ENCODE data around the gene LYPLAL1.
"Not testable (repeated sequence)": the region's sequence is repeated elsewhere in the genome, so short reads cannot be mapped to it uniquely, and the experiment has no call there.

Gene LYPLAL1

DNA sequence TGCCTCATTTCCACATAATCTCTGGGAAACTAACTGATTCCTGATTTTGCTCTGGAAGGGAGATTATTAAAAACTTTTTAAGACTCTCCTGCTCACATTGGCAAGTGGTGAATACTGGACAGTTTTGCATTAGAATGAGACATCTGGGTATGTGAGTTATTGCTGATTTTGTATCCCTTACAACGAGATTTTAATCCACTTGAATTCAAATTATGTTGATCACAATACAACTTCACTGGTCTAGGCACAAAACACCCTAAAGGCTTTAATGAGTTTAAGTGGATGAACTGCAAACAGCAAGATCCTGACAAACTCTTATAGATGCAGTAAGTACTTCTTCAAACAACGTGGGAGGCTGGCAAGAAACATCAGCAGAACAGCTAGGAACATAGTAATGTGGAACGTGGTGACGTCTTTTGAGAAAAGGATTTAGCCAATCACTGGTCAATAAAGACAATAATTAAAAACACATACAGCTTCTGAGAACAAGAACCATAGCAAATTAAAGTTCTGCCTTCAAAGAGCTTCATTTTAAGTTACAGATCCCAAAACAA is 10.2 kb upstream of the LYPLAL1 start:
- DNase-seq (ENCODE audit: low read depth) = no peak

- no peak for DNase-seq (ENCODE audit: low read depth)
Observed at GRCh38 chr1:219171192-219171935, 2.3 kb upstream of the LYPLAL1 start.

GRCh38 chr1:219172821-219173220 is 857 bp upstream of the LYPLAL1 start:
- DNase-seq (ENCODE audit: low read depth) = no peak

DNA sequence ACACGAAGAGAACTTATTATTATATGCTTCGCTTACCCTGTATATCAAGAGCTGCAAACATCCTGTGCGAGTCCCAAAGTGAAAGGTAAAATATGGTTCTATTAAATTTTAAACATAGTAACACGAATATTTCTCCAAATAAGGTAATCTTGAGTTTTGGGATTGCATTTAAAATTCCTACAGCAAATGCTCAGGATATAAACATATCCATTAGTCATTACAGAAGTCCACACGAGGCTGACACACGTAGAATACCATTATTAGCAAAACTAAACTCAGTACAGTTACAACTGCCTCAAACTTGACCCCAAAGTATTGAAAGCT is 282 bp upstream of the LYPLAL1 start:
- no peak for DNase-seq (ENCODE audit: low read depth)

DNA sequence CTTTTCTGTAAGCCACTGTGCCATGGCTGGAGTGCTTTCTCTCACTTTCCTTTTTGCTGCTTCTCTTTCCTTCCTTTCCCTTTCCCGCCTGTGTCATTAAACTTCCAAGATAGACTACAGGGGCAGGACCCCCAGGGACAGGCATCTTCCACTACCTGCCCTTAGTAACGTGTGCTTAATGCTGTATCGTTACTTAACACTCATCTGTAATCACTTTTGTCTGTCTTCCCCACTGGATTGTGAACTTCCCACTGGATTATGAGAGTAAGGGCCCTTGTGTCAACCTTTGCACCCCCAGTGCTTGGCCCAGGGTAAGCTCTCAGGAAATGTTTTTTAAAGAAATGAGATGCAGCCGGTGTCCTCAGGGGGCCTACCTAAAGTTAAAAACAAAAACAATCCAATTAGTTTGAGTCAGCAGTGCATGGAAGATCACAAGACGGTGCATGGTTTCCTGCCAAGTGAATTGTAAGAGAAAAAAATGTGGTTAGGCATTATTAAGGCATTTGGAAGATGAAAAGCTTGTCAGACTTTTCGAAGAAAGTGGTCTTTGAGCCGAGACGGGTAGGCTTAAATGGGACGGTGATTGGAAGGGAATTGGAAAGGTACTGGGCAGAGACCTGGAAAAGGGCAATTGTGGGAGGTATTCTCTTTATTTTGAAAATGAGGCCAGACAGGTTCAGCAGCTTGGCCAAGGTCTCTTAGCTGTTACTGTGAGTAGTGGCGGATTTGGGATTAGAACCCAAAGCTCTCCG is 958 bp downstream of the LYPLAL1 start:
- no peak for DNase-seq (ENCODE audit: low read depth)

- DNase-seq (ENCODE audit: low read depth) = no peak
Observed at GRCh38 chr1:219175212-219175564, 1.5 kb downstream of the LYPLAL1 start.

GRCh38 chr1:219176168-219176567 is 2.5 kb downstream of the LYPLAL1 start:
- no peak for DNase-seq (ENCODE audit: low read depth)

- DNase-seq (ENCODE audit: low read depth) = no peak
Observed at GRCh38 chr1:219177363-219177762, 3.7 kb downstream of the LYPLAL1 start.

GRCh38 chr1:219177940-219178339 is 4.3 kb downstream of the LYPLAL1 start:
- DNase-seq (ENCODE audit: low read depth) = no peak

GRCh38 chr1:219179293-219179692 is 5.6 kb downstream of the LYPLAL1 start:
- no peak for DNase-seq (ENCODE audit: low read depth)

GRCh38 chr1:219184337-219184736 is 10.7 kb downstream of the LYPLAL1 start:
- DNase-seq (ENCODE audit: low read depth) = no peak

DNA sequence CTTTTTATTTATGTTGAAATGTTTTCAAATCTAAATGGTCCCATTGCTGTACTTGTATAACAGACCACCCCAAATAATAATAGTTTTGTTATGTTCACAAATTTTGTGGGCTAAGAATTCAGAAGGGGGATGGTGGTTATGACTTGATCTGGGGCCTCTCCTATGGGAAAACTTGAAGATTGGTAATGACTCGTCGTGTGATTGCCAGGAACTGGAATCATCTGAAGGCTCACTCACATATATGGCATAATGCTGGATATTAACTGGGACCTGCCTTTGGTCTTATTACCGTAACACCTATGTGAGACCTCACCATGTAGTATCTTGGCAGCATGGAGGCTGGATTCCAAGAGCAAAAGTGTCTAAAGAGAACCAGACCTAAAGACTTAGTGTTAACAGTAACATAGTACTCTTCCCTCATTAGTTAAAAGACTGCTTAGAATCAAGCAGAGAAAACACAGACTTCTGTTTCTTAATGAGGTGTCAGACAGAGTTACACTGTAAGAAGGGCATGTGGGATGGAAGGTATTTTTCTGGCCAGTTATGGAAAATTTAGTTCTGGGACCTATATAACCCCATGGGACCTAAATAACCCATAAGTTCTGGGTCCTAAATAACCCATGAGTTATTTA is 11.9 kb downstream of the LYPLAL1 start:
- DNase-seq (ENCODE audit: low read depth) = no peak

DNA sequence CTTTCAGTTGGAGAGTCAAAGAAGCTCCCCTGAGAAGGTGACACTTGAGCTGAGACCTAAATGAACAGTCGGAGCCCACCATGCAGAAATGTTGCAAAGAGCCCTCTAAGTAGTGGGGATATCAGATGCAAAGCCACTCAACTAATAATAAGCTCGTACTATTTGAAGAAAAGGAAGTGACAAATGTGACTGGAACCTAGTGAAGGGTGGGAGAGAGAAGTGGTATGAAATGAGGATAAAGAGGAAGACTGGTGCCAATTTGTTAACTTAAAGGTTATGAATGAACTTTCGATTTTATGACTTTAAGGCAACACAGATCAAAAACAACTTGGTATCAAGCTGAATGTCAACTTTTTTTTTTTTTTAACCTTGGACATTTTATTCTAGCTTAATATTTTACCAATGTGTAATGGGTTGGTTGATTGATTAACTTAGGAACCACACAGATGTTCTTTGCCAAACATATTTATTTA is 14.7 kb downstream of the LYPLAL1 start:
- no peak for DNase-seq (ENCODE audit: low read depth)

DNA sequence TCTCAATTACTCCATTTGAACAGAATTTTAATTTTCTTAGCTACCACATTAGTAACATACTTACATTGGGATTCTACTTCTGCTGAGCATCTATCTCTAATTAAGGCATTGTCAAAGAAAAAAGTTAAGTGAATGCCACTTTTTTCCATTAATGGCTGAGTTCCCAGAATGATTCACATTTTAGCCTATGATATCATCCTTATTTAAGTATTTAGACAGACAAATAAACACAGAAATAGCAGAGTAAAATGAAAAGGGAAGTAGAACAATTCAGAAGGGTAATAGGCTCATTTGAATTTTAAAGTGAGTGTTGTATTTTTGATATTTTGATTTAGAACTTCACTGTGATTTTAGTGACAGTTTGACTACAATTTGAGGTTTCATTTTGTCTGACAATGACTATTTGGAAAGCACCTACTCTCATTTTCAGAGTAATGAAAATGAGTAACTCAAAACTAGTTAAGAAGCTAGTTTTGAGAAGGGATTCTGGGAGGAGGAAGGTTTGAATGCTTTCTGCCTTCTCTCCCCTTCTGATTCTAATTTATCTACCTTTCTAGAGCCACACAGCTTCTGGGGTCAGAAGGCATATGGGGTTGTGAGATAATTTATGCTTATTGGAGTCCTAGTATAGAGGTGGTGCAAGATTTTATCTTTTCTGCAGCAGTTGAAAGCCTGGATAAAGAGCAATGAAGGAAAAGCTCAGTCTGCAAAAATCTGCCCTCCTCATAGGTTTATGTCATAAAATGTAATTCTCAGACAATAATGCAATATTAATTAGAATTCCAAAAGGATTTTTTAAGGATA is 15.5 kb downstream of the LYPLAL1 start:
- no peak for DNase-seq (ENCODE audit: low read depth)

DNA sequence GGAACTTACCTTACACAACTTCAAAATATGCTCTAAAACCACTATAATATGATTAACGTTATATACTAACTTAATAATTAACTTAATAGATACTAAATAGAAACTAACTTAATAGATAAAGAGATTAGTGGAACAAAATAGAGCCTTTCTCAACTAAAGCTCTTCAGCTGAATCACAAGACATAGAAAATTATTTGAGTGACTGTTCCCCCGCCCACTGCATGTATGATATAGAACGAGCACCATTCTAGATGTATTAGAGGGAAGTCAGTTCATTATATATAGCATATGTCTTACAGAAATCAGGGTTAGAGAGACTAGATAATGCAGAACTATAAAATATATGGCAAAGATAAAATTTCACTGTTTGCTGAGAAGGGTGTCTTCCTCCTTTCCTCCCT is 16.3 kb downstream of the LYPLAL1 start:
- DNase-seq (ENCODE audit: low read depth) = no peak

GRCh38 chr1:219190605-219191004 is 16.9 kb downstream of the LYPLAL1 start:
- no peak for DNase-seq (ENCODE audit: low read depth)

DNA sequence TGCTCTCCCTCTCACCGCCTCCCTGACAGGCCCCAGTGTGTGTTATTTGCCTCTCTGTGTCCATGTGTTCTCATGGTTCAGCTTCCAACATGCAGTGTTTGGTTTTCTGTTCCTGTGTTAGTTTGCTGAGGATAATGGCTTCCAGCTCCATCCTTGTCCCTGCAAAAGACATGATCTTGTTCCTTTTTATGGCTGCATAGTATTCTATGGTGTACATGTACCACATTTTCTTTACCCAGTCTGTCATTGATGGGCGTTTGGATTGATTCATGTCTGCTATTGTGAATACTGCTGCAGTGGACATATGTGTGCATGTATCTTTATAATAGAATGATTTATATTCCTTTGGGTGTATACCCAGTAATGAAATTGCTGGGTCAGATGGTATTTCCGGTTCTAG is 22.2 kb downstream of the LYPLAL1 start:
- DNase-seq (ENCODE audit: low read depth) = not testable (repeated sequence)

DNA sequence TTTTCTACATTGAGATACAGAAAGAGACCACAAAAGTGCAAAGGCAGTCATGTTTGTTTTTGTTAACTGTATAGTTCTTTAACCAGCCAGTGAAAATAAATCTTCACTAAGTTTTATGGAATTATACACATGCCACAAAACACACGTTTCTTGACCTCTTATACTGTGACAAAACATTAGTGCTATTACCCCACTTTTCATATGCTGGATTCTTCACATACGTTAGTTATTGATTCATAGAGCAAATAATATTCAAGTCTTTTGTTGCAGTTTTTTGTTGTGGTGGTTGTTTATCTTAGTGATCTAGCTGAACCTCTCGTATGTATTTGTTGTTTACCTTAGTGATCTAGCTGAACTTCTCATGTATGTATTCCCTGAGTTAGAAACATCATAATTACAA is 28.0 kb downstream of the LYPLAL1 start:
- DNase-seq (ENCODE audit: low read depth) = no peak

DNA sequence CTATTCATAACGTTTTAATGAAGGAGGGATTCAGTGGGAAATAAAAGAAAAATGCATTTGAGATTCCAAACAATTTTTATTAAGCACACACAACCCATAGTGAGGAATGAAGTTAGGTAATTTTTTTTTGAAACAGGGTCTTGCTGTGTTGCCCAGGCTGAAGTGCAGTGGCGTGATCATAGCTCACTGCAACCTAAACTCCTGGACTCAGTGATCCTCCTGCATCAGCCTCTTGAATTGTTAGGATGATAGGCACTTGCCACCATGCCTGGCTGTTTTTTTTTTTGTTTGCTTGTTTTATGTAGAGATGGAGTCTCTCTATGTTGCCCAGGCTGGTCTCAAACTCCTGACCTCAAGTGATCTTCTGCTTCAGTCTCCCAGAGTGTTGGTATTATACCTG is 28.9 kb downstream of the LYPLAL1 start:
- no peak for DNase-seq (ENCODE audit: low read depth)

GRCh38 chr1:219206350-219206749 is 32.7 kb downstream of the LYPLAL1 start:
- no peak for DNase-seq (ENCODE audit: low read depth)

- DNase-seq (ENCODE audit: low read depth) = no peak
Observed at GRCh38 chr1:219209578-219209977, 35.9 kb downstream of the LYPLAL1 start.

DNA sequence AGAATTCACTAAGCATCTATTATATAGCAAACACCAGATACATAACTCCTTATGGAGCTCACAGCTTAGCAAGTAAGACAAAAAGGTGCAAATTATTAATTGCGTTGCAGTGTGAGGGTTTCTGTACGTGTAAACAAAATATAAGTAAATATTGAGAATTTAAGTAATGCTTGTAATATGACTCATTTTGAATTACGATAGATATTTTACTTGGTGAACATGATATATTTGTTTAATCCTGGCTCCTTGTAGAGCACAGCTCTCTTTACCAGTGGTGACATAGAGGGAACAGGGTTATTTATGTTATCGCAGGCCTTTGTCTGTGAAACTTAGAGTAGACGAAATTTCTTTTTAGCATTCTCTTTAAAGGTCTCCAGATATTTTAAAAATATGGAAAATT is 36.4 kb downstream of the LYPLAL1 start:
- no peak for DNase-seq (ENCODE audit: low read depth)
